HEK293 (cell line): ENCODE results near the gene SCAMP3.

Source experiments
- EGR2 ChIP-seq: fragments of 450-650 bp; formaldehyde crosslinking; IDR thresholded peaks from 2 replicates; pipeline ENCODE4 v1.5.1; 2016; ENCODE audit warnings: low read depth, missing biosample characterization, missing genetic modification characterization
- FEZF1 ChIP-seq: fragments of 450-650 bp; formaldehyde crosslinking; IDR thresholded peaks from 2 replicates; pipeline ENCODE4 v1.5.1; 2016; ENCODE audit warnings: missing biosample characterization, missing genetic modification characterization
- GLI2 ChIP-seq: fragments of 450-650 bp; formaldehyde crosslinking; IDR thresholded peaks from 2 replicates; pipeline ENCODE4; 2017; ENCODE audit warnings: missing biosample characterization, missing genetic modification characterization, low read depth, borderline replicate concordance
- GLIS1 ChIP-seq: fragments of 450-650 bp; formaldehyde crosslinking; IDR thresholded peaks from 2 replicates; pipeline ENCODE4 v1.5.1; 2016; ENCODE audit warnings: missing biosample characterization, missing genetic modification characterization
- GLIS2 ChIP-seq: fragments of 450-650 bp; formaldehyde crosslinking; IDR thresholded peaks from 2 replicates; pipeline ENCODE4 v1.5.1; 2016; ENCODE audit warnings: missing biosample characterization, missing genetic modification characterization
- KLF8 ChIP-seq: fragments of 450-650 bp; formaldehyde crosslinking; IDR thresholded peaks from 2 replicates; pipeline ENCODE4 v1.5.1; 2016; ENCODE audit warnings: missing biosample characterization, missing genetic modification characterization
- PRDM1 ChIP-seq: fragments of 450-650 bp; formaldehyde crosslinking; IDR thresholded peaks from 2 replicates; pipeline ENCODE4; 2016; ENCODE audit warnings: missing biosample characterization, missing genetic modification characterization
- REPIN1 ChIP-seq: fragments of 450-650 bp; formaldehyde crosslinking; IDR thresholded peaks from 2 replicates; pipeline ENCODE4 v1.5.1; 2017; ENCODE audit warnings: missing biosample characterization, missing genetic modification characterization, low read depth
- SP2 ChIP-seq: fragments of 450-650 bp; formaldehyde crosslinking; IDR thresholded peaks from 2 replicates; pipeline ENCODE4 v1.5.1; 2016; ENCODE audit warnings: missing biosample characterization, missing genetic modification characterization
- SP3 ChIP-seq: fragments of 450-650 bp; formaldehyde crosslinking; IDR thresholded peaks from 2 replicates; pipeline ENCODE4 v1.5.1; 2016; ENCODE audit warnings: missing biosample characterization, missing genetic modification characterization
- TCF7L2 ChIP-seq: IDR thresholded peaks from 2 replicates; pipeline ENCODE4 v1.6.1; 2011; ENCODE audit warnings: low read depth, mild to moderate bottlenecking, inconsistent platforms, low read length, moderate library complexity, borderline replicate concordance
- TRIM28 ChIP-seq: IDR thresholded peaks from 2 replicates; pipeline ENCODE4 v1.6.1; 2011; ENCODE audit warnings: low read length, control low read depth, borderline replicate concordance
- ZEB2 ChIP-seq: fragments of 450-650 bp; formaldehyde crosslinking; IDR thresholded peaks from 2 replicates; pipeline ENCODE4 v1.5.1; 2016; ENCODE audit warnings: missing biosample characterization, missing genetic modification characterization
- ZFHX2 ChIP-seq: fragments of 450-650 bp; formaldehyde crosslinking; conservative IDR thresholded peaks from 2 replicates; pipeline ENCODE4 v1.5.1; 2016; ENCODE audit warnings: missing biosample characterization, missing genetic modification characterization
- ZNF112 ChIP-seq: fragments of 450-650 bp; formaldehyde crosslinking; IDR thresholded peaks from 2 replicates; pipeline ENCODE4 v1.5.0; 2017; ENCODE audit warnings: missing biosample characterization, missing genetic modification characterization
- ZNF169 ChIP-seq: fragments of 450-650 bp; formaldehyde crosslinking; IDR thresholded peaks from 2 replicates; pipeline ENCODE4 v1.5.1; 2016; ENCODE audit warnings: missing biosample characterization, missing genetic modification characterization
- ZNF184 ChIP-seq: fragments of 450-650 bp; IDR thresholded peaks from 2 replicates; pipeline ENCODE4 v1.5.1; 2018; ENCODE audit warnings: missing biosample characterization, mild to moderate bottlenecking, missing genetic modification characterization
- ZNF2 ChIP-seq: fragments of 450-650 bp; formaldehyde crosslinking; IDR thresholded peaks from 2 replicates; pipeline ENCODE4 v1.5.1; 2016; ENCODE audit warnings: missing biosample characterization, missing genetic modification characterization
- ZNF24 ChIP-seq: fragments of 450-650 bp; formaldehyde crosslinking; IDR thresholded peaks from 2 replicates; pipeline ENCODE4 v1.5.1; 2016; ENCODE audit warnings: missing biosample characterization, missing genetic modification characterization
- ZNF426 ChIP-seq: fragments of 450-650 bp; formaldehyde crosslinking; IDR thresholded peaks from 2 replicates; pipeline ENCODE4 v1.5.1; 2017; ENCODE audit warnings: missing biosample characterization, missing genetic modification characterization, mild to moderate bottlenecking, inconsistent platforms, moderate library complexity
- ZNF654 ChIP-seq: fragments of 450-650 bp; formaldehyde crosslinking; IDR thresholded peaks from 2 replicates; pipeline ENCODE4 v1.5.1; 2016; ENCODE audit warnings: low read depth, missing biosample characterization, missing genetic modification characterization
- ZNF830 ChIP-seq: fragments of 450-650 bp; IDR thresholded peaks from 2 replicates; pipeline ENCODE4 v1.5.0; 2018; ENCODE audit warnings: missing biosample characterization, missing genetic modification characterization, low read depth, mild to moderate bottlenecking, moderate library complexity
- TF ChIP-seq, protein P1 (sequence below): fragments of 450-650 bp; formaldehyde crosslinking; IDR thresholded peaks from 2 replicates; pipeline ENCODE4 v1.5.1; 2017; ENCODE audit warnings: missing biosample characterization, missing genetic modification characterization
- TF ChIP-seq, protein P2 (sequence below): IDR thresholded peaks from 2 replicates; pipeline ENCODE4 v1.6.1; 2011; ENCODE audit warnings: mild to moderate bottlenecking, low read depth, low read length, borderline replicate concordance
- TF ChIP-seq, protein P3 (sequence below): fragments of 450-650 bp; formaldehyde crosslinking; IDR thresholded peaks from 2 replicates; pipeline ENCODE4 v1.5.1; 2016; ENCODE audit warnings: missing biosample characterization, missing genetic modification characterization
- TF ChIP-seq, protein P4 (sequence below): fragments of 450-650 bp; formaldehyde crosslinking; IDR thresholded peaks from 2 replicates; pipeline ENCODE4 v1.5.1; 2016; ENCODE audit warnings: missing biosample characterization, missing genetic modification characterization
- TF ChIP-seq, protein P5 (sequence below): fragments of 450-650 bp; formaldehyde crosslinking; IDR thresholded peaks from 2 replicates; pipeline ENCODE4 v1.5.1; 2016; ENCODE audit warnings: missing biosample characterization, missing genetic modification characterization
- TF ChIP-seq, protein P6 (sequence below): fragments of 450-650 bp; formaldehyde crosslinking; IDR thresholded peaks from 2 replicates; pipeline ENCODE4 v1.5.1; 2016; ENCODE audit warnings: missing biosample characterization, missing genetic modification characterization

The SCAMP3 gene

DNA sequence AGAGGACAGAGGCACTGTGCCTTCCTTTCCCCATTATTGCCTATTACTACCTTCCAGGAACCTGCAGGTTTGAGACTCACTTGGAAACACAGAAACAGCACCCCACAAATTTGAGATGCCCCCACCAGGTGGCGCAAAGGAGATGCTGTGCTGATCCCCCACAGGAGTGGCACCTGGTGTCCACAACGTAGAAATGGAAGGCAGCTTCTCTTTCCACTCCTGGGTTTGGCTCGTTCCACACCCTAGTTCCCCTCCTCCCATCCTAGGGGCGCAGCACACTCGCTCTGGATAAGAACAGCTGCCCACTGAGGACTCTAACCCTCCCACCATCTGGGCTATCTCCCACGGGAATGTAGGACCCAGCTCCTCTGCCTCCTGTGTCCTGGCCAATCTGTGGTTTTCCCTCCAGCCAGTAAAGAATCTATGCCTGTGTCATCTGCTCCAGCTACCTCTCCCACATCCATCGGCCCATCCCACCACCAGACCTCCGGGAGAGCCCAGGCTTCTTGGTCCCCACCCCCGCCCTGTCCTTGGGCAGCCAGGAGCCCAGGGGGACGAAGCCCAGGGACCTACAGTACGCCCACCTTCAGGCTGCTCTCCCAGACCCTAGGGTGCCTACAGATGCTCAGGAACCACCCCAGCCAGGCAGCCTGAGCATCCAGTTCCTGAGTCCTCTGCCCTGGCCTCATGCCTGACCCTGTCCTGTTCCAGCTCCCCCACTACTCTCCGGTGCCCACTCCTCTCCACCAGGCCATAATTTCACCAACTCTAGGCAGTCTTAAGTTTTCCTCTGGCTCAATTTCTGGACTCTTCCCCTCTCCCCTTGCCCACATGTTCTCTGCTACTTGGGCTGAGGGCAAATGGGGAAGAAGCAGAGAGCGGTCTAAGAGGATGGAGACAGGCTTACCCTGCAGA is 55.0 kb downstream of the SCAMP3 start (continued):
- TF ChIP-seq GLIS2 (tag by site-specific recombination) (peak; percentile 59), ZFHX2 (tag by site-specific recombination) (peak; percentile 89), FEZF1 (tag by site-specific recombination) (no peak), ZNF169 (tag by site-specific recombination) (no peak), REPIN1 (tag by site-specific recombination) (no peak), SP2 (tag by site-specific recombination) (peak; percentile 52), TCF7L2 (no peak), ZNF830 (no peak), ZNF2 (tag by site-specific recombination) (peak; percentile 95), GLIS1 (tag by site-specific recombination) (peak; percentile 75), ZNF184 (tag by site-specific recombination) (no peak), GLI2 (tag by site-specific recombination) (no peak), ZEB2 (tag by site-specific recombination) (peak; percentile 74), ZNF112 (no peak), ZNF24 (tag by site-specific recombination) (no peak), PRDM1 (no peak), ZNF426 (tag by site-specific recombination) (no peak), EGR2 (tag by site-specific recombination) (peak; percentile 92), ZNF654 (tag by site-specific recombination) (peak; percentile 58), TRIM28 (0 out of 2 replicates have a peak, but pooled peaks have one; percentile 40), KLF8 (peak; percentile 33; the same call in 1 of the 2 replicates), SP3 (no peak; the same call in 1 of the 2 replicates)
- TF ChIP-seq, protein P1, sequence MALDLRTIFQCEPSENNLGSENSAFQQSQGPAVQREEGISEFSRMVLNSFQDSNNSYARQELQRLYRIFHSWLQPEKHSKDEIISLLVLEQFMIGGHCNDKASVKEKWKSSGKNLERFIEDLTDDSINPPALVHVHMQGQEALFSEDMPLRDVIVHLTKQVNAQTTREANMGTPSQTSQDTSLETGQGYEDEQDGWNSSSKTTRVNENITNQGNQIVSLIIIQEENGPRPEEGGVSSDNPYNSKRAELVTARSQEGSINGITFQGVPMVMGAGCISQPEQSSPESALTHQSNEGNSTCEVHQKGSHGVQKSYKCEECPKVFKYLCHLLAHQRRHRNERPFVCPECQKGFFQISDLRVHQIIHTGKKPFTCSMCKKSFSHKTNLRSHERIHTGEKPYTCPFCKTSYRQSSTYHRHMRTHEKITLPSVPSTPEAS (tag by site-specific recombination) = no peak
- TF ChIP-seq, protein P2, sequence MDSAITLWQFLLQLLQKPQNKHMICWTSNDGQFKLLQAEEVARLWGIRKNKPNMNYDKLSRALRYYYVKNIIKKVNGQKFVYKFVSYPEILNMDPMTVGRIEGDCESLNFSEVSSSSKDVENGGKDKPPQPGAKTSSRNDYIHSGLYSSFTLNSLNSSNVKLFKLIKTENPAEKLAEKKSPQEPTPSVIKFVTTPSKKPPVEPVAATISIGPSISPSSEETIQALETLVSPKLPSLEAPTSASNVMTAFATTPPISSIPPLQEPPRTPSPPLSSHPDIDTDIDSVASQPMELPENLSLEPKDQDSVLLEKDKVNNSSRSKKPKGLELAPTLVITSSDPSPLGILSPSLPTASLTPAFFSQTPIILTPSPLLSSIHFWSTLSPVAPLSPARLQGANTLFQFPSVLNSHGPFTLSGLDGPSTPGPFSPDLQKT = no peak
- TF ChIP-seq, protein P3, sequence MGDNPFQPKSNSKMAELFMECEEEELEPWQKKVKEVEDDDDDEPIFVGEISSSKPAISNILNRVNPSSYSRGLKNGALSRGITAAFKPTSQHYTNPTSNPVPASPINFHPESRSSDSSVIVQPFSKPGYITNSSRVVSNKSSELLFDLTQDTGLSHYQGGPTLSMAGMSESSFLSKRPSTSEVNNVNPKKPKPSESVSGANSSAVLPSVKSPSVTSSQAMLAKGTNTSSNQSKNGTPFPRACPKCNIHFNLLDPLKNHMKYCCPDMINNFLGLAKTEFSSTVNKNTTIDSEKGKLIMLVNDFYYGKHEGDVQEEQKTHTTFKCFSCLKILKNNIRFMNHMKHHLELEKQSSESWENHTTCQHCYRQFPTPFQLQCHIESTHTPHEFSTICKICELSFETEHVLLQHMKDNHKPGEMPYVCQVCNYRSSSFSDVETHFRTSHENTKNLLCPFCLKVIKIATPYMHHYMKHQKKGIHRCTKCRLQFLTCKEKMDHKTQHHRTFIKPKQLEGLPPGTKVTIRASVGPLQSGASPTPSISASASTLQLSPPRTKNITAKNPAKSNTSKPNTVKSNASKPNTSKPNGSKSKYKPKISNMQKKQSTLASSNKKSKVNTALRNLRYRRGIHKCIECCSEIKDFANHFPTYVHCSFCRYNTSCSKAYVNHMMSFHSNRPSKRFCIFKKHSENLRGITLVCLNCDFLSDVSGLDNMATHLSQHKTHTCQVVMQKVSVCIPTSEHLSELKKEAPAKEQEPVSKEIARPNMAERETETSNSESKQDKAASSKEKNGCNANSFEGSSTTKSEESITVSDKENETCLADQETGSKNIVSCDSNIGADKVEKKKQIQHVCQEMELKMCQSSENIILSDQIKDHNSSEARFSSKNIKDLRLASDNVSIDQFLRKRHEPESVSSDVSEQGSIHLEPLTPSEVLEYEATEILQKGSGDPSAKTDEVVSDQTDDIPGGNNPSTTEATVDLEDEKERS (tag by site-specific recombination) = no peak
- TF ChIP-seq, protein P4, sequence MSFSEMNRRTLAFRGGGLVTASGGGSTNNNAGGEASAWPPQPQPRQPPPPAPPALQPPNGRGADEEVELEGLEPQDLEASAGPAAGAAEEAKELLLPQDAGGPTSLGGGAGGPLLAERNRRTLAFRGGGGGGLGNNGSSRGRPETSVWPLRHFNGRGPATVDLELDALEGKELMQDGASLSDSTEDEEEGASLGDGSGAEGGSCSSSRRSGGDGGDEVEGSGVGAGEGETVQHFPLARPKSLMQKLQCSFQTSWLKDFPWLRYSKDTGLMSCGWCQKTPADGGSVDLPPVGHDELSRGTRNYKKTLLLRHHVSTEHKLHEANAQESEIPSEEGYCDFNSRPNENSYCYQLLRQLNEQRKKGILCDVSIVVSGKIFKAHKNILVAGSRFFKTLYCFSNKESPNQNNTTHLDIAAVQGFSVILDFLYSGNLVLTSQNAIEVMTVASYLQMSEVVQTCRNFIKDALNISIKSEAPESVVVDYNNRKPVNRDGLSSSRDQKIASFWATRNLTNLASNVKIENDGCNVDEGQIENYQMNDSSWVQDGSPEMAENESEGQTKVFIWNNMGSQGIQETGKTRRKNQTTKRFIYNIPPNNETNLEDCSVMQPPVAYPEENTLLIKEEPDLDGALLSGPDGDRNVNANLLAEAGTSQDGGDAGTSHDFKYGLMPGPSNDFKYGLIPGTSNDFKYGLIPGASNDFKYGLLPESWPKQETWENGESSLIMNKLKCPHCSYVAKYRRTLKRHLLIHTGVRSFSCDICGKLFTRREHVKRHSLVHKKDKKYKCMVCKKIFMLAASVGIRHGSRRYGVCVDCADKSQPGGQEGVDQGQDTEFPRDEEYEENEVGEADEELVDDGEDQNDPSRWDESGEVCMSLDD = peak; percentile 80
- TF ChIP-seq, protein P5, sequence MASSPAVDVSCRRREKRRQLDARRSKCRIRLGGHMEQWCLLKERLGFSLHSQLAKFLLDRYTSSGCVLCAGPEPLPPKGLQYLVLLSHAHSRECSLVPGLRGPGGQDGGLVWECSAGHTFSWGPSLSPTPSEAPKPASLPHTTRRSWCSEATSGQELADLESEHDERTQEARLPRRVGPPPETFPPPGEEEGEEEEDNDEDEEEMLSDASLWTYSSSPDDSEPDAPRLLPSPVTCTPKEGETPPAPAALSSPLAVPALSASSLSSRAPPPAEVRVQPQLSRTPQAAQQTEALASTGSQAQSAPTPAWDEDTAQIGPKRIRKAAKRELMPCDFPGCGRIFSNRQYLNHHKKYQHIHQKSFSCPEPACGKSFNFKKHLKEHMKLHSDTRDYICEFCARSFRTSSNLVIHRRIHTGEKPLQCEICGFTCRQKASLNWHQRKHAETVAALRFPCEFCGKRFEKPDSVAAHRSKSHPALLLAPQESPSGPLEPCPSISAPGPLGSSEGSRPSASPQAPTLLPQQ = 0 out of 2 replicates have a peak, but pooled peaks have one; percentile 18
- TF ChIP-seq, protein P6, sequence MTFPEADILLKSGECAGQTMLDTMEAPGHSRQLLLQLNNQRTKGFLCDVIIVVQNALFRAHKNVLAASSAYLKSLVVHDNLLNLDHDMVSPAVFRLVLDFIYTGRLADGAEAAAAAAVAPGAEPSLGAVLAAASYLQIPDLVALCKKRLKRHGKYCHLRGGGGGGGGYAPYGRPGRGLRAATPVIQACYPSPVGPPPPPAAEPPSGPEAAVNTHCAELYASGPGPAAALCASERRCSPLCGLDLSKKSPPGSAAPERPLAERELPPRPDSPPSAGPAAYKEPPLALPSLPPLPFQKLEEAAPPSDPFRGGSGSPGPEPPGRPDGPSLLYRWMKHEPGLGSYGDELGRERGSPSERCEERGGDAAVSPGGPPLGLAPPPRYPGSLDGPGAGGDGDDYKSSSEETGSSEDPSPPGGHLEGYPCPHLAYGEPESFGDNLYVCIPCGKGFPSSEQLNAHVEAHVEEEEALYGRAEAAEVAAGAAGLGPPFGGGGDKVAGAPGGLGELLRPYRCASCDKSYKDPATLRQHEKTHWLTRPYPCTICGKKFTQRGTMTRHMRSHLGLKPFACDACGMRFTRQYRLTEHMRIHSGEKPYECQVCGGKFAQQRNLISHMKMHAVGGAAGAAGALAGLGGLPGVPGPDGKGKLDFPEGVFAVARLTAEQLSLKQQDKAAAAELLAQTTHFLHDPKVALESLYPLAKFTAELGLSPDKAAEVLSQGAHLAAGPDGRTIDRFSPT (tag by site-specific recombination) = 0 out of 2 replicates have a peak, but pooled peaks have one; percentile 8
